ENCODE data around the gene SPEN.
A peak's percentile ranks its signal among the peaks of the same experiment; 100 is the strongest.

The SPEN gene

DNA sequence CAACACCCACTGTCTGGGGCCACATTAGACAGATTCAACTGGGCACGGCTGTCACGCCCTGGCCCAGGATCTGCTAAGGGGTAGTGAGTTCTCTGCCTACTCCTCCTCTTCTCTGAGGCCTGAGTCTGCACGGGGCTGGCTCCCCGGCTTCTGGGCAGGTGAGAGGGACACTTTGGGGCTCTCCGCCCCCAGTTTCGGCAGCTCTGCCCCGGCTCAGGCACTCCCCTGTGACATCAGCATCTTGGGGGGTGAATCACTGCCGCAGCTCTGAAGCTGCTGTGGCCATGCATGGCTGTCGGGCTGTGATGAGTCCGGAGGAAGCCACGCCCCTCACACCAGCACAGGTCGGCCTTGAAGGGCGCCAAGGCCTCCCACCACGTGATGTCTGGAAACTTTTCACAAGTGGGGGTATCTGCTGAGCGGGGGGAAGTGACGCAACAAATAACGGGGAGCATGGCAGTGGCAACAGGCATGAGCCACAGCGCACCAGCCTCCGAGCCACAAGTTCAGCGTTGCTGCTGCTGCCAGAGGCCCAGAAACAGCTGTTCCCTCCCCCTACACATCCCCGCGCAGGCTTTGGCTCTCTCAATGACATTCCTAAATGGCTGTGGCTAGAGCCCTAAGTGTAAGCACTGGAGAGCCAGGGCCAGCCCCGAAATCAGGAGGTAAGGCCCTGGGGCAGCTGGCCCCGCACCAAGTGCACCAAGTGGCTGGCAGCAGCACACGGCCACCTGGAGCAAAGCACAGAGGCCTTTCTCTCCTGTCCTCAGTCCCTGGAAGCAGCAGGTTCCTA, 102.1 kb downstream of the SPEN start:
- peak; percentile 96 for DNase-seq

DNA sequence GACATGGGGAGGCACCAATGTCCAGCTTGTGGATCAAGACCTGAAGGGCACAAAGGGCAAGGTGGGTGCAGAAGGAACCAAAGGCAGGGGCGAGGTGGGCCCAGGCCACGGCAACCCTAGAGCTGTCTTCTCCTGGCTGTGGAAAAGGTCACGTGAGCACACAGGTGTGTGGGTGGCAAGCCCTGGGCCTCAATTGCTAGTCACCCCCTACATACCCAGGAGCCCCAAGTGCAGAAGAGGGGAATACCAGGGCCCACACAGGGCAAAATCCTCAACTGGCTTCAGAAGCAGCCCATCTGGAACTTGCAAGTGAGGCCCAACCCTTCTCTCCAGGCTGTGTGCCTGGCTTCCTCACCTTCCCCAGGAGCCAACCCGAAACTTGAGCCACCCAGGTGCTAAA, 102.8 kb downstream of the SPEN start:
- DNase-seq, result no peak

DNA sequence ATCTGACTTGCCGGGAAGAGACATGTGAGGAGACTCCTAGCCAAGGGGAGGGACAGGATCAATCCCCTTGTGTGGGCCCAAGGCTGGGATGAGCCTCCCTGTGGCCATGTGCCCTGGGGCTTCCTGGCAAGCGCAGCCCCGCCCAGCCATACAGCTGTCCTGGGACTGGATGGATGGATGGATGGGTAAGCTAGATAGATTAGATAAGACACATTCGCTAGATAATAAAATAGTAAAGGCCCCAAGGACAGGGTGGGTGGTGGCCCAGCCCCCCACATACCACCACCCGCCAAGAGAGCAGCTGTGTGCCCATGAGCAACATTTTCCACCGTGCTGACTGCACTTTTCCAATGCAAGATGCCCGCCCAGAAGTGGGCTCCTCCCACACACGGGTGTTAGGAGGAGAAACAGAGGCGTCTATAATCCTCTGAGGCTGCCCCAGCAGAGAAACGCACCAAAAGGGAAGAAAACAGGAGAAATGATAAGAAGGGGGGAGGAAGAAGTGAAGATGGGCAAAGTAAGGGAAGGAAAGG, 103.3 kb downstream of the SPEN start:
- DNase-seq, result peak; percentile 69

DNA sequence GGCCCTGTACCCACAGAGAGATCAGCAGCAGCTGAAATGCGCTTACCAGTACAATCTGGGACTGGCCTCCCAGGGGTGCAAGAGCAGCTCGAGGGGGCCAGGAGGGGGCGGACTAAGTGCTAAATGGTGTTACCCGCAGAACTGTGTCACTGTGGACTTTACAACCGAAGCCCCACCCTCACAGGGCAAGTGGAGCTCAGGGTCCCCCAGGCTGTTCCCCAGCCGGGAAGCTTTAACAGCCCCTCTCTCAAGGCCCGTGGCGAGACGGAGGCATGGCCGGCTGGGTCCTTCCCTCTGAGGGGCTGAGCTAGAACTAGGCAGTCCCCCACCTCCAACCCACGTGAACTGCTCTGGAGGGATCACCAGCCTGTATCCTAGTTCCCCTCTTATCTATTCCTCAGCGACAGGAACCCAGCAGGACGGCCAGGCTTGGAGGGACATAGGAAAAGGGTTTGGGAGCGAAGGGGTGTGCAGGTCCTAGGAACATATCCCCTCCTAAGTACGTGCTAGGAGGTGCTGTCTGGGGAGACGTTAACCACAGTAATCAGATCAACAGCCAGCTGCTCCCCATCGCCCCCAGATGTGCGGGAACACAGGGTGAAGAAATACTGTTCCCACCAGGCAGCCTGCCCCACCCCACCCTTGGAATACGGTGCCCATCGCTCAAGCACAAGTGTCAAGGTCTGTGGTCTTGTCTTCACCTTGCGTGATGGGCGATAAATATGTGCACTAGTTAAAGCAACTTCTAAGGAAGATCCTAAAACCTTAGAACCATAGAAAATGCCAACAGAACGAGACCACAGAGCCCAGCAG, 104.0 kb downstream of the SPEN start:
- DNase-seq, result no peak

DNA sequence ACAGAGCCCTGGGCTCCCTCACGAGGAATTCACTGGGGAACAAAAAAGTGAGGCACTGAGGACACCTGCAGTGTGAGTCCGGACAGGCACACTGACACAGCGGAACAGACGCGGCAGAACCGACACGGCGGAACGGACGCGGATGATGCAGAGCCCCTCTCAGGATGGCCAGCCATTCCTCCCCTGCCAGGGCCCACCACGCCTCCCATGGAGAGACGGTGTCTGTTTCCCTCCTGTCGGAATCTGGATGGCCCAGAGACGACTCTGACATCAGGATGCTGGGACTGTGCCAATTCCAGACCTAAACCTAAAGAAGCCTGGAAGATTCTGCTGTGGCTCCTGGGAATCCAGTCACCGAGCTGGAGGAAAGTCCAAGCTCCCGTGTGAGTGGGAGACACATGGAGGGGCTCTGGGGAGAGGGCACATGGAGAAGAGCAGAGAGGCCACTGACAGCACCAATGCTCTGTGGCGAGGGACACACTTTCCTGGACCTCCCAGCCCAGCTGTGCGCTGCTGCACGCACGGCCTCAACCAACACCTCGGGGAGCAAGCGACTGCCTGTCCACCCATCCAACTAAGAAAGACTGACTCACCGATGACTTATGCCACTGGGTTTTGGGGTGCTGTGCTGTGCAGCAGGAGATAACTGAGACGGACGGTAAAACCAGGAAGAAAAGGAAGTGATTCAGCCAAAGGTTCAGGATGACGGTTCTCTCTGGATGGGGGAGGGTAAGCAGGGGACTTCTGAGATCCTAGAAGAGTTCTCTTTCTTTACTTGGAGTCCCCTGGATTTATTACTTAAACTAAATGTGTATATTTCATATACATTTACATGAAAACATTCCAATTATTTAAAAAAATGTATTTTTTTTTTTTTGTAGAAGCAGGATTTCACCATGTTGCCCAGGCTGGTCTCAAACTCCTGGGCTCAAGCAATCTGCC, 105.1 kb downstream of the SPEN start:
- peak; percentile 96 for DNase-seq

DNA sequence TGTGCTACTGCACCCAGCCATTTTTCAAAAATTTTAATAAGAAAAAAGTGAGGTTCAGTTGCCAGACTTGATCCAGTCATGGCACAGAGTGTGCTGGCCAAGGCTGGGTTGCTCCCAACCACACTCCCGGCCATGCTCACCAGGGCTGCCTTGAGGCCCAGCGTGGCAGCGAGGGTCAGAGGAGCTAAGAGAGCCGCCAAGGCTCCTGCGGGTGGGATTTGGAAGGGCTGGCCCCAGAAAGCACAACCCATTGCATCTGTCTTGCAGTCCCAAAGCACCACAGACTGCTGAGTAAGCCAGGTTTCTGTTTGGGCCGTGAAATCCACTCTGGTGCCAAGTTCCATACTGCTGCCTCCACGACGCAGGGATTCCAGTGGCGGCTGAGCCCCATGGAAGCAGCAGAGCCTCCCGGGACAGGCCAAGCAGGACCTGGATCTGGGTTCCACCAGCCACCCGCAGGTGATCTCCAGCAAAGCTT, 105.8 kb downstream of the SPEN start:
- peak; percentile 34 for DNase-seq

DNA sequence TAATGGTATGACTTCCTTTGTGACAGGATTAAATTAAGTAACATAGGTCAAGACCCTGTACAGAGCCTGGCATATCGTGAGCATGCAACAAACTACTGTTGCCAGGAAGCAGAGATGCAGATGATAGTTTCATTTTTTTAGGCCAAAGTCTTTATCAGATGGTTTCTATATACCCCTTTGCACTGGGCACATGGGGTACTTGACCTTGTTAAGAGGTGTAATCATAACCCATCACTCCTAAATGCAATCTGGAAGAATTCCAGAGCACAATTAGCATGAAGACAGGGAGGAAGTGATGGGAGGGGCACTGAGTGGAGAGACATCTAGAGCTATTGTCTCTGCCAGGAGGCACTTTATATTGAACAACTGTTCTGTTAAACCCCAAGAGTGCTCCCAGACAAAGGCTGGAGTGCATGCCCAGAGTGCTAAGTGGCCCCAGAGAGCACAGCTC, 106.3 kb downstream of the SPEN start:
- no peak for DNase-seq

DNA sequence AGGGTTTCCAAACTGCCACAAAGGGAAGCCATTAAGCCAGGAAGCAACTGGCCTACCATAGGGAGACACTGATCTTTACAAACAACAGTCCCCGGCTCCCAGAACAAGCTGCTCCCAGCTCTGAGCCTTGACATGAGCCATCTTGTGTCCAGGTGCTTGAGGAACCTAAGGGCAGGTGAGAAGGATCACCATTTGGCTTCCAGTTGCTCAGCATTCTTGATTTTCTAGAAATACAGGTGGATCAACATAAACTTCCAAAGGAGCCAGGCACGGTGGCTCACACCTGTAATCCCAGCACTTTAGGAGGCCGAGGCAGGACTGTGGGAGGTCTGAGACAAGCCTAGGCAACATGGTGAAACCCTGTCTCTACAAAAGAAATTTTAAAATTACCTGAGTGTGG, 106.8 kb downstream of the SPEN start:
- no peak for DNase-seq

DNA sequence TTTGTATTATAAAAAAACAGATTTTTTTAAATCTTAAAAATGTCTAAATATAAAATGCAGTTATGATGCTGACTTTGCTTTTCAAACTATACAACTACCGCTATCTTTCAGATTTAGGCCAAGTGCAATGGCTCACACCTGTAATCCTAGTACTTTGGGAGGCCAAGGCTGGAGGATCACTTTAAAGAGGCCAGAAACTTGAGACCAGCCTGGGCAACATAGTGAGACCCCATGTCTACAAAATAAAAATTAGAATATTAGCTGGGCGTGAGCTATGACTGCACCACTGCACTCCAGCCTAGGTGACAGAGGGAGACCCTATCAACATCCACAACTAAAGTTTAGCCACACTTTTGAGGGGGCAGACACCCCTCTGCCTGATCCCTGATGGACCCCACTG, 108.0 kb downstream of the SPEN start:
- DNase-seq, result no peak

DNA sequence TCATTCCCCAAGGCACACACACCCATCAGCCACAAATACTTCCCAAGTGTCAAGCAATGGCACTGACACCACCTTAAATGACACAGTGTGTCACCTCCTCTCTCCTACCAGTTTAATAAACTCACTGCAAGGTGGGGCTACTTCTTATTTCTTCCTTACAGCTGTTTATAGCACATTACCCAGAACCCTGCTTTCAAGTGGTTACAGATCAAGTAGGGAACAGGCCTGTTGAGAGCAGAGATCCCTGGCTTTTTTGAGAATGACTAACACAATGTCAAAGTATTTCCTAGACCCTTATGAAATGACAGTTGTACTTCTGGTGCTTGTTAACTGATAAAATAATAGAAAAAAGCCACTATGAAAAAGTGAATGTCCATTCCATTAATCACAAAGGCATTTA, 108.6 kb downstream of the SPEN start:
- peak; percentile 56 for DNase-seq

DNA sequence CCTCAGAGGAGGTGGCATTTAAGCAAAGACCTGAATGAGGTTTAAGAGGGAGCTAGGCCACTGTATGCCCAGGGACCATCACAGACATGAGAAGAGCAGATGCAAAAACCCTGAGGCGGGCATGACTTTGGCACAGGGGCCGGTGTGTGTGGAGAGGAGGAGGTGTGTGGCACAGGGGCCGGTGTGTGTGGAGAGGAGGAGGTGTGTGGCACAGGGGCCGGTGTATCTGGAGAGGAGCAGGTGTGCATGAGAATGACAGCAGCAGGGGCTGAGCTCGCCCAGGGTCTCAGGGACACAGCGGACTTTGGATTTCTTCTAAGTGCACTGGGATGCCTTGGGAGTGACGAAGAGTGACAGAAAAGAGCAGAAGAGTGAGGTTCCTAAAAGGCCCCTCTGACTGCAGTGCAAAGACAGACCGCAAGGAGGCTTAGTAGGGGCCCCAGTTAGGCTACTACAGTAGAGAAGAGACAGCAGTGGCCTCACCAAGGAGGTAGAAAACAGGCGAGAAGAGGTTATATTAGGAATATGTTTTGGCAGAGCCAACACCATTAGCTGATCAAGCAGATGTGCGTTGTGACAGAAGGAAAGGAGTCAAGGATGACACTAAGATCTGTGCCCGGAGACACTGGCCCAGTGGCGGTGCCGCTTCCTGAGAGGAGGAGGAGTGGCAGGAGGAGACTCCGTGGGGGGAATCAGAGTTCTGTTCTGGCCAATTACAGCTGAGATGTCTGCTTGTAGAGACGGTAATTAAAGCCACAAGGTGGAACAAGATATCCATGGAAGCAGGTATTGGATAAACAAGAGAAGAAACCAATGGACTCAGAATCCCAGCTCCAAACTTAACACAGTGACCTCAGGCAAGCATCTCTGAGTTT, 110.0 kb downstream of the SPEN start:
- DNase-seq, result no peak

DNA sequence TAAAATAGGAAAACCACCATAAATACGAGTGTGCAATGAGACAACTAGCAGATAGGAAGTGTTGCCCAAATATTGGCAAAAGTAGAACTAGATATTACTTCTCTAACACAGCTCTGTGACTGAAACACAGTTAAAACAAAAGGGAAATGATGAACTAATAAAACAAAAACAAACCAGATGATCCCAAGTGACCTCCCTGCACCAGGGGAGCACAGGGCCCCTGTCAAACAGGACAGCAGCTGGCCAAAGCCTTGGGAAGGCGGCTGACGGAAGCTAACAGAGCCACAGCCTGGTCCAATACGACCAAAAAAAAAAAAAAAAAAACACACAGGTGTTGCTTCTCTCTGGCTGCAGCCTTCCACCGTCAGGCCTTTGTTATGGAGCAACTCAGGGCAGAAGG, 110.6 kb downstream of the SPEN start:
- DNase-seq, result no peak

DNA sequence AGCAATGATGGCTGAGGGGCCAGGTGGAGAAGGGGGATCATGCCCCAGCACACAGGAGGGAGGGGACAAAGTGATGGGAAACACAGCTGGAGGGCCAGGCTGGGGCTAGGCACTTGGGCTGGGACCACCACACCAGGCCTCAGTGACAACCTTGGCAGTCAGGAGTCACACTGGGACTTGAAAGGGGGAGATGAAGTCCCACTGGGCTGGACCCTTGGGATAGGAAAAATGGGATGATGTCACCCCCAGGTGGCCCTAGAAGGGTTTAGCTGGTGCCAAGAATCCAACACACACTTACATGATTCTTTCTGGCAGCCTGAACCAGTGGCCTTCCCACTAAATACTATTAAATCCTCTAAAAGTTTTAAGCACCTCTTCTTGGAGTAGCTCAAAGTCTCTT, 111.3 kb downstream of the SPEN start:
- DNase-seq, result peak; percentile 36

DNA sequence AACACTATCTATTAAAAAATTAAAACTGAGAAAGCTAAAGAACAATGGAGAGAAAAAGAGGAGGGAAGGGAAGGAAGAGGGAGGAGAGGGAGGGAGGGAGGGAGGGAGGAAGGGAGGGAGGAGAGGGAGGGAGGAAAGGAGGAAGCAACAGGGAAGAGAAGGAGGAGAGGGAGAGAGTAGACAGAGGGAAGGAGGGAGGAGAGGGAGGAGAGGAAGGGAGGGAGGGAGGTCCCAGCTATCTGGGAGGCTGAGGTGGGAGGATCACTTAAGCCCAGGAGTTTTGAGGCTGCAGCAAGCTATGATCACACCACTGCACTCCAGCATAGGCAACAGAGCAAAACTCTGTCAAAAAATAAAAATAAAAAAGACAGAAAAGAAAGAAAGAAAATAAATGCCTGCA, 111.9 kb downstream of the SPEN start:
- no peak for DNase-seq

DNA sequence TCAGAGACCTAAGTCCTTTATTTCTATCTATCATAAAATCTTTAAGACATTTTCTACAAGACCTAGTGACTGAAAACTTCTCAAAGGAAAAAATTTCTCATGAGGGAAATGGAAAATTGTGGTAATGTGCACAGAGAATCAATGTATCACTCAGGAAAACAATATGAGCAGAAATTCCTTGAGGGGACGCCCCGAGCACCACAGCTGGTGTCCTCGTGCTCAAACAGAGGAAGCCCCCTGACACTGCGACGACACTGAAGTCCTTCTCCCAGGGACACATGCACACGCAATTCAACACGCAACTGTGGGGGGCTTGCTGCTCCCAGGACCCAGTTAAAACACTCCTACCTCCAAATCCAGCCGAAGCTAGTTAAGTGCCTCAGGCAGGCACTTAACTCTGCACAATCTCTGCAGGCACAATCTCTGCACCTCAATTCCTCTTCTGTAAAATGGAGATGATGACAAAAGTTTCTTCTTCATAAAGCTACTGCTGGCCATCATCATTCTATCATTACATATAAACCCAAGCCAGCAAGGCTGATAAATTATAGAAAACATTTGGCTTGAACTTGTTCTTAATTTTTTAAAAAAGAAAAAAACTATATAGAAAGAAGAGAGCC, 112.4 kb downstream of the SPEN start:
- no peak for DNase-seq

DNA sequence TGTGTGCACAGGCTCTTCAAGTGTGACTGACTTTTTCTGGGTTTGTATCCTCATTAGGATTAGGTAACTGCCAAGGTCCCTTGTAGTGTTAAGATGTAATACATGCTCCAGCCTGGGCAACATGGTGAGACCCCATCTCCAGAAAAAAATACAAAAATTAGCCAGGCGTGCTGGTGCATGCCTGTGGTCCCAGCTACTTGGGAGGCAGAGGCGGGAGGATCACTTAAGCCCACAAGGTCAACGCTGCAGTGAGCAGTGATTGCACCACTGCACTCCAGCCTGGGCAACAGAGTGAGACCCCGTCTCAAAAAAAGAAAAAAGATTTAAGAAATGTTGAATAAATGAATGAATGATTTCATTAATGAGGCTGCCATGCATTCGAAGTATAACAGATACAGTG, 113.3 kb downstream of the SPEN start:
- DNase-seq, result no peak

DNA sequence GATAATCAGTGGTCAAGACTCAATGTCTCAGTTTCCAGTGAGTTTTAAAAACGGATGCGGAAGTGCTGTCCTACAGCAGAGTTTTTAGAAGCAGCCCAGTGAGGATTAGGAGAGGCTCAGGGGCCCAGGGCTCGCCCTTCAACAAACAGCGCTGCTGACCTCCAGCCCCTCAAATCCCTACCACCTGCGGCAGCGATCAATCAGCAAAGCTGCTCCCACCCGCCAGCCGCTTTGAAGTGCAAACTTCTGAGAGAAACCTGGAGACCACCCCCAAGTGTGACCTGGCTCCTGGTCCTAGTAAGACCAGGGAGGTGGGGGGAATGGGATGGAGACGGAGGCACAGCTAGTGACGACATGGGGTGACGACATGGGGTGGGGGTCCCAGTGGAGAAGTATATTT, 114.0 kb downstream of the SPEN start:
- no peak for DNase-seq

DNA sequence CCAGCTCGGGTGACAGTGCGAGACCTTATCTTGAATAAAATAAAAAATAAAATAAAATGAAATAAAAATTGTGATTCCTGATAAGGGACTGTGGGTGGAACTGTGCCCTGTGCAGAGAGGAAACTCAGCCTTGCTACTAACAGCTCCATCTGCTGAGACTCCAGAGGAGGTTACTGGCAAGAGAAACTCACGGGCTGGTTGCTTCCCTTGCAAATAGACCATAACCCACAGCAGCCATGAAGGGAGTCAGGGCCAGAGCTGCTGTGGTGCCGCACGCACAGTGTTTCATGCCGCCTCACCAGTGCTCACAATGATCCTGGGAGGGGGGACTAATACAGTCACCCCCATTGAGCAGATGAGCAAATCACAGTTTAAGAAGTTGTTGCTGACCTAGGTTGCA, 114.7 kb downstream of the SPEN start:
- no peak for DNase-seq

DNA sequence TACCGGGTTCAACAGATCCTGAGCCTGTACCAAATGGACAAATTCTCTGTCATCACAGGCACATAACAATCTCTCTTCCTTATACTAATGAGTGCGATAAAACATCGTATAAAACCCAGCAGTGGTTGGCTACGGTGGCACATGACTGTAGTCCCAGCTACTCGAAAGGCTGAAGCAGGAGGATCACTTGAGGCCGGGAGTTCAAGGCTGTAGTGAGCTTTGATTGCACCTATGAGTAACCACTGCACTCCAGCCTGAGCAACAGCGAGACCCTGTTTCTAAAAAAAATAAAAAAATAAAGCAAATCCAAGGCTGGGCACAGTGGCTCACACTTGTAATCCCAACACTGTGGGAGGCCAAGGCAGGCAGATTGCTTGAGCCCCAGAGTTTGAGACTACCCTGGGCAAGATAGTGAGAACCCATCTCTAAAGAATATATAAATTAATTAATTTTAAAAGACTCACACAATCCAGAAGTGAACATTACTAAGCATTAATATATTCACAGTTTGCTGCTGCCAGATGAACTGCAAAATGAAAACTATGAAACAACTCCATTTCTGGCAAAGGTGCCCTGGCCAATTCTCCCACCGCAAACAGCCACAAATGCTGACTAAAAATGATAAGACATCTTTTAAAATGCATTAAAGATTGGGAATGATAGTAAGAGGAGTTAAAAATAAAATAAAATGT, 115.3 kb downstream of the SPEN start:
- no peak for DNase-seq

DNA sequence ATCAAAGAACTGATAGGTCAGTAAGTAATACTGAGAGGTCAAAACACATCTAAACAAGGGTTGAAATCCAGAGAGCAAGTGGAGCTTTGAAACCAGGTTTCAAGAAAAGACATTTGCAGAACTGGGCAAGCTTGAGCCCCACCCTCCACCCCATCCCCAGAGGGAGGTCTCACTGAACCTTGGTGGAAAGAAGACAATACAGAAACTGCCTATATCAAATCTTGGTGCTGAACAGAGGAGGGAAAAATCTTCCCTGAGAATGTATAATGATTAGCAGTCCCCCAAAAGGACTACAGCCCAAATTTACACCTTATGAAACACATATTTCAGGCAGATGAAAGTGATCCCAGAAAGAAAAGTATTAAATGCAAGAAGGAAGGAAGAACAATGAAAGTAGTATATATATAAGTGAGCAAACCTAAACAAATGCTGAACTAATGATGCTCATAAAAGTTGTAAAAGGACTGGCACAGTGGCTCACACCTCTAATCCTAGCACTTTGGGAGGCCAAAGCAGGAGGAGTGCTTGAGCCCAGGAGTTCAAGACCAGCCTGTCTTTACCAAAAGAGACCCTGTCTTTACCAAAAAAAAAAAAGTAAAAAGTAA, 116.0 kb downstream of the SPEN start:
- DNase-seq, result no peak

Measured in fibroblast of skin of right quadriceps (primary cell).